MCF 10A (cell line): ENCODE measurements around the gene THADA. TPM values are rescaled to one million over a fixed set of nuclear protein-coding genes. Genes with fewer than 3 reads are reported as not detected.
"Not testable (repeated sequence)": the region's sequence is repeated elsewhere in the genome, so short reads cannot be mapped to it uniquely, and the experiment has no call there.

Experiments used
- BruUV-seq: library from RNA; stranded (reverse); fragments of 400-500 nt; replicated peaks from 2 replicates; lab custom pipeline; 2021; lab: Mats Ljungman, UMichigan
- CTCF ChIA-PET: fragments of 300-600 bp; sonication (Branson Sonifier 250); formaldehyde crosslinking; extraction: SDS; loops from one replicate; lab custom pipeline; 2021; ENCODE audit warnings: antibody characterized with exemption, inconsistent platforms; lab: Yijun Ruan, JAX
- POLR2A ChIA-PET: fragments of 300-600, 350-650 bp; sonication (Branson Sonifier 250); formaldehyde crosslinking; extraction: SDS; loops from one replicate; lab custom pipeline; 2020; ENCODE audit warnings: antibody characterized with exemption, inconsistent platforms; lab: Yijun Ruan, JAX
- DNase-seq: peaks from one replicate; pipeline ENCODE4 v3.0.0-alpha.2; 2018; ENCODE audit not compliant: unreplicated experiment
- H3K27ac Mint-ChIP-seq: one replicate; pipeline ENCODE4 v1.8.0; 2022; ENCODE audit warnings: mild to moderate bottlenecking, low read depth, mixed read lengths; ENCODE audit not compliant: unreplicated experiment
- H3K27me3 Mint-ChIP-seq: one replicate; pipeline ENCODE4 v1.8.0; 2022; ENCODE audit warnings: mixed read lengths; ENCODE audit not compliant: insufficient read depth, unreplicated experiment
- H3K36me3 Mint-ChIP-seq: one replicate; pipeline ENCODE4 v1.8.0; 2022; ENCODE audit warnings: mild to moderate bottlenecking, moderate library complexity, mixed read lengths; ENCODE audit not compliant: insufficient read depth, unreplicated experiment
- H3K4me1 Mint-ChIP-seq: one replicate; pipeline ENCODE4 v1.8.0; 2022; ENCODE audit warnings: mixed read lengths; ENCODE audit not compliant: insufficient read depth, unreplicated experiment
- H3K4me3 Mint-ChIP-seq: one replicate; pipeline ENCODE4 v1.8.0; 2022; ENCODE audit warnings: mild to moderate bottlenecking, moderate library complexity, mixed read lengths; ENCODE audit not compliant: unreplicated experiment
- H3K9me3 Mint-ChIP-seq: one replicate; pipeline ENCODE4 v1.8.0; 2022; ENCODE audit warnings: mixed read lengths; ENCODE audit not compliant: unreplicated experiment
- intact Hi-C: fragments of 100-400 bp; cut with micrococcal nuclease; formaldehyde crosslinking; loops from 2 replicates; pipeline ENCODE4 v1.14.1; 2022
- total RNA-seq: library from RNA; stranded (reverse); gene quantifications from 2 replicates; pipeline ENCODE4 v1.2.3, GENCODE V29; 2022
- TF ChIP-seq, protein P1 (sequence below): fragments of 200-600 bp; IDR thresholded peaks from one replicate; pipeline ENCODE4 v1.8.0; 2022; ENCODE audit warnings: antibody characterized with exemption, mild to moderate bottlenecking; ENCODE audit not compliant: unreplicated experiment

The THADA gene
- total RNA-seq, 1 experiment from 2014 or later: 49.8 TPM

DNA sequence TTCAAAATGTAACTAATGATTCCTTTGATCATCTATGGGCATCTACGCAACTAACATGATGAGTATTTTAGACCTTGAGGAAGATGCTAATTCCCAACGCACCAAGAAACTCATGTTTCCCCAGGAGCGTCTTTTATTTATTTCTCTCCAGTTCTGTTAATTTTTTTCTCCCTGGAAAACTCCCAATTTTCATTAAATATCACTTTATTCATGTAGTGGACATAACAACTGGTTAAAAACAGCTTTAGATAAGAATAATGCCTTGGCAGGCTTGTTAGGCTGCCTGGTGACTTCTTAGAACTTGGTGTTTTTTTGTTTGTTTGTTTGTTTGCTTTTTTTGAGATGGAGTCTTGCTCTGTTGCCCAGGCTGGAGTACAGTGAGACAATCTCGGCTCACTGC is 306.5 kb downstream of the THADA start:
- no TSS peak for BruUV-seq
- no peak overlapping the region for H3K4me3 Mint-ChIP-seq
- H3K4me1 Mint-ChIP-seq: peaks cover 10% of the 10 kb centered on the region
- no peak overlapping the region for H3K27ac Mint-ChIP-seq
- TF ChIP-seq, protein P1, sequence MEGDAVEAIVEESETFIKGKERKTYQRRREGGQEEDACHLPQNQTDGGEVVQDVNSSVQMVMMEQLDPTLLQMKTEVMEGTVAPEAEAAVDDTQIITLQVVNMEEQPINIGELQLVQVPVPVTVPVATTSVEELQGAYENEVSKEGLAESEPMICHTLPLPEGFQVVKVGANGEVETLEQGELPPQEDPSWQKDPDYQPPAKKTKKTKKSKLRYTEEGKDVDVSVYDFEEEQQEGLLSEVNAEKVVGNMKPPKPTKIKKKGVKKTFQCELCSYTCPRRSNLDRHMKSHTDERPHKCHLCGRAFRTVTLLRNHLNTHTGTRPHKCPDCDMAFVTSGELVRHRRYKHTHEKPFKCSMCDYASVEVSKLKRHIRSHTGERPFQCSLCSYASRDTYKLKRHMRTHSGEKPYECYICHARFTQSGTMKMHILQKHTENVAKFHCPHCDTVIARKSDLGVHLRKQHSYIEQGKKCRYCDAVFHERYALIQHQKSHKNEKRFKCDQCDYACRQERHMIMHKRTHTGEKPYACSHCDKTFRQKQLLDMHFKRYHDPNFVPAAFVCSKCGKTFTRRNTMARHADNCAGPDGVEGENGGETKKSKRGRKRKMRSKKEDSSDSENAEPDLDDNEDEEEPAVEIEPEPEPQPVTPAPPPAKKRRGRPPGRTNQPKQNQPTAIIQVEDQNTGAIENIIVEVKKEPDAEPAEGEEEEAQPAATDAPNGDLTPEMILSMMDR: no peak
- intact Hi-C loops: no loop called here
- ChIA-PET CTCF (no interaction called here), POLR2A (no interaction called here)
- DNase-seq: no peak
- no peaks in the 10 kb centered on the region for H3K27me3 Mint-ChIP-seq
- peaks cover 64% of the 10 kb centered on the region for H3K36me3 Mint-ChIP-seq
- peaks cover 6% of the 10 kb centered on the region for H3K9me3 Mint-ChIP-seq

DNA sequence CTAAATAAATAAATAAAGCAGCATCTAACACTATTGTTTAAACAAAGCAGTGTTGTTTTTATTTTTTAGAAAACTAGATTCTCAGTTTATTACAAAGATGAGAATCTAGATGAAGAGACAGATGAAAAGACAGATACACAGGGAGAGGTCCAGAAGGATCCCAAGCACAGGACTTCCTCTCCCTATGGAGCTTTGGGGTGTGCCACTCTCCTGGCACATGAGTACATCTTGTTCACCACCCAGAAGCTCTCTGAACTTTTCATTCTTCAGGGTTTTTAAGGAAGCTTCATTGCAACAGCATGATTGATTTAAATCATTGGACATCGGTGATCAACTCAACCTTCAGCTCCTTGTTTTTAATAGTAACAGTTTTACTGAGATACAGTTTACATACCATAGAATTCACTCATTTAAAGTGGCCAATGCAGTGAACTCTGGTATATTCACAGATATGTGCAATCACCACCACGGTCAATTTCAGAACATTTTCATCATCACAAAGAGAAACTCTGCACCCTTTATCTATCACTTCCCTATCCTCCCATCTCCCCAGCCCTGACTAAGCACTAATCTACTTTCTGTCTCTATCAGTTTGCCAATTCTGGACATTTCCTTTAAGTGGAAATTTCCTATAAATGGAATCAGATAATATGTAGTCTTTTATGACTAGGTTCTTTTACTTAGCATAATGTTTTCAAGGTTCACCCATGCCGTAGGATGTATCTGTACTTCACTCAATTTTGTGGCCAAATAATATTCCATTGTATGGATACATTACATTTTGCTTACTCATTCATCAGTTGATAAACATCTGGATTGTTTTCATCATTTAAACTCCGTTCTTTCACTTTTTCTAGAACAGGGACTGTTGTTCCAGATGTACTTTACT is 307.2 kb downstream of the THADA start:
- ChIA-PET POLR2A (no interaction called here), CTCF (no interaction called here)
- intact Hi-C loops: no loop called here
- DNase-seq: no peak
- Mint-ChIP-seq H3K4me1 (peaks cover 3% of the 10 kb centered on the region), H3K9me3 (peaks cover 6% of the 10 kb centered on the region), H3K36me3 (peaks cover 68% of the 10 kb centered on the region), H3K4me3 (no peak overlapping the region), H3K27me3 (no peaks in the 10 kb centered on the region), H3K27ac (no peak overlapping the region)
- TF ChIP-seq, protein P1: no peak
- BruUV-seq: no TSS peak

DNA sequence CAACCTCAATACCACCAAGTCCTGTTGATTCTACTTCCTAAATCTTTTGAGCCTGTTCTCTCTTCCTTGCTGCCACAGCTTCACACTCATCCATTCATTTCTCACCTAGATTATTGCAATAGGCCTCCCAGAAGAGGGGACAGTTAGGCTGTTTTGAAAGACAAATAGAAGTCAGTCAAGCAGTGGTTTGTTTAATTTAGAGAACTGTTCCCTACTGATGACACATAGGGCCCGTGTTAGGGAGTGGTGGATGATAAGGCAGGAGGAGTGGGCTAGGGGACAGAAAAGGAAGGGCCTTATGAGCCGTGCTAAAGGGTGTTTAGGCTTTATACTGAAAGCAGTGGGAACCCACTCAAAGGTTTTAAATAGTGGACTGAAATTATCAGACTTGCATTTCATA is 309.9 kb downstream of the THADA start:
- peaks cover 6% of the 10 kb centered on the region for H3K9me3 Mint-ChIP-seq
- ChIA-PET POLR2A (no interaction called here), CTCF (interaction anchor here (0.6 kb wide), 1 partner anchor 23 kb away, joined by 4 read pairs; no protein-coding TSS in a partner anchor)
- DNase-seq: no peak
- no peak overlapping the region for H3K27ac Mint-ChIP-seq
- no peaks in the 10 kb centered on the region for H3K27me3 Mint-ChIP-seq
- H3K4me1 Mint-ChIP-seq: no peaks in the 10 kb centered on the region
- H3K4me3 Mint-ChIP-seq: no peak overlapping the region
- intact Hi-C loops: no loop called here
- TF ChIP-seq, protein P1: no peak
- H3K36me3 Mint-ChIP-seq: peaks cover 72% of the 10 kb centered on the region
- BruUV-seq: no TSS peak

DNA sequence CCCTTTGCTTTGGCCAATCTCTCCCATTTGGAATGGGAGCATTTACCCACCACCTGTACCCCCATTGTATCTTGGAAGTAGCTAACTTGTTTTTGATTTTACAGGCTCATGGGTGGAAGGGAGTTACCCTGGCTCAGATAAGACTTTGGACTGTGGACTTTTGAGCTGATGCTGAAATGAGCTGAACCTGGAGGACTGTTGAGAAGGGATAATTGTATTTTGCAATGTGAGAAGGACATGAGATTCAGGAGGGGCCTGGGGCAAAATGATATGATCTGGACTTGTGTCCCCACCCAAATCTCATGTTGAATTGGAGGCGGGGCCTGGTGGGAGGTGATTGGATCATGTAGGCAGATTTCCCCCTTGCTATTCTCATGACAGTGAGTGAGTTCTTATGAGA is 310.9 kb downstream of the THADA start:
- no peak for DNase-seq

DNA sequence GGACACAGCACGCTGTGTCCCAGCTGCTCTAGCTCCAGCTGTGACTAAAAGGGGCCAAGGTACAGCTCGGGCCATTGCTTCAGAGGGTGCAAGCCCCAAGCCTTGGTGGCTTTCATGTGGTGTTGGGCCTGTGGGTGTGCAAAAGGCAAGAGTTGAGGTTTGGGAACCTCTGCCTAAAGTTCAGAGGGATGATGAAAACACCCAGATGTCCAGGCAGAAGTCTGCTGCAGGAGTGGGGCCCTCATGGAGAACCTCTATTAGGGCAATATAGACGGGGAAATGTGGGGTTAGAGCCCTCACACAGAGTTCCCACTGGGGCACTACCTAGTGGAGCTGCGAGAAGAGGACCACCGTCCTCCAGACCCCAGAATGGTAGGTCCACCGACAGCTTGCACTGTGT is 311.5 kb downstream of the THADA start:
- BruUV-seq, POLR2A ChIA-PET, H3K27ac Mint-ChIP-seq, DNase-seq, H3K4me1 Mint-ChIP-seq, intact Hi-C loops, H3K9me3 Mint-ChIP-seq, H3K4me3 Mint-ChIP-seq, H3K27me3 Mint-ChIP-seq: not testable (repeated sequence)
- CTCF ChIA-PET: interaction anchor here (0.7 kb wide), 1 partner anchor 285 kb away, joined by 3 read pairs; no protein-coding TSS in a partner anchor
- H3K36me3 Mint-ChIP-seq: peaks cover 79% of the 10 kb centered on the region

More for the DNA sequence above, 310.9 kb downstream of the THADA start:
- no TSS peak for BruUV-seq
- CTCF ChIA-PET: interaction anchor here (0.7 kb wide), 1 partner anchor 285 kb away, joined by 3 read pairs; no protein-coding TSS in a partner anchor
- TF ChIP-seq, protein P1: no peak
- no peak overlapping the region for H3K4me3 Mint-ChIP-seq
- no peak overlapping the region for H3K27ac Mint-ChIP-seq
- H3K9me3 Mint-ChIP-seq: peaks cover 6% of the 10 kb centered on the region
- intact Hi-C loops: no loop called here
- peaks cover 75% of the 10 kb centered on the region for H3K36me3 Mint-ChIP-seq
- POLR2A ChIA-PET: no interaction called here
- no peaks in the 10 kb centered on the region for H3K27me3 Mint-ChIP-seq
- no peaks in the 10 kb centered on the region for H3K4me1 Mint-ChIP-seq
